Activated T-cell treated with anti-CD3 and anti-CD28 coated beads, Interleukin-2, amount 50 U/mL, for 4 hours (primary cell): Measurements from ENCODE around the gene TAF6L. TPM values are rescaled to one million over a fixed set of nuclear protein-coding genes. Genes with fewer than 3 reads are reported as not detected.
A peak's percentile ranks its signal among the peaks of the same experiment; 100 is the strongest.
"Not testable (repeated sequence)": the region's sequence is repeated elsewhere in the genome, so short reads cannot be mapped to it uniquely, and the experiment has no call there.

Experiments
- ATAC-seq, 2 donors: fragments of 200-7000 bp; cut with Tn5 transposase; one replicate each; pipeline ENCODE4 v1.10.0; 2021
- DNase-seq: peaks from one replicate; pipeline ENCODE4 v3.0.0-alpha.2; 2020
- H3K27me3 Mint-ChIP-seq: one replicate; pipeline ENCODE4 v1.8.0; 2021; ENCODE audit warnings: low read depth, mixed read lengths
- H3K36me3 Mint-ChIP-seq: one replicate; pipeline ENCODE4 v1.8.0; 2022; ENCODE audit warnings: mixed read lengths; ENCODE audit not compliant: insufficient read depth
- H3K4me1 Mint-ChIP-seq: one replicate; pipeline ENCODE4 v1.8.0; 2021; ENCODE audit warnings: low read depth, mixed read lengths
- H3K4me3 Mint-ChIP-seq: one replicate; pipeline ENCODE4 v1.8.0; 2021; ENCODE audit warnings: mild to moderate bottlenecking, moderate library complexity, mixed read lengths
- H3K9me3 Mint-ChIP-seq: one replicate; pipeline ENCODE4 v1.8.0; 2021; ENCODE audit warnings: mixed read lengths
- total RNA-seq, 3 donors: library from RNA; stranded (reverse); gene quantifications; one replicate each; pipeline ENCODE4 v1.2.1, GENCODE V29; 2021

TAF6L gene
- 10 to 100 TPM; 27.2 to 34.3 (median 29.1) TPM for total RNA-seq

GRCh38 chr11:62771144-62772021, at the start of gene TAF6L:
TAF6L (plus strand) TSS chr11:62771396; CDS start chr11:62775784, 4,388 bp downstream.
- peaks cover 24% of the 10 kb centered on the region for H3K4me1 Mint-ChIP-seq
- DNase-seq (peak; percentile 89), ATAC-seq (peak; percentile 95 to 96)
- no peaks in the 10 kb centered on the region for H3K9me3 Mint-ChIP-seq
- H3K36me3 Mint-ChIP-seq: peaks cover 11% of the 10 kb centered on the region
- peak within 1 kb of the TSS; percentile 88 for H3K4me3 Mint-ChIP-seq
- no peaks in the 10 kb centered on the region for H3K27me3 Mint-ChIP-seq

GRCh38 chr11:62721994-62722393, 49.2 kb upstream of the TAF6L start:
- H3K36me3 Mint-ChIP-seq: peaks cover 66% of the 10 kb centered on the region
- no peak for ATAC-seq
- no peak for DNase-seq
- peaks cover 45% of the 10 kb centered on the region for H3K4me1 Mint-ChIP-seq
- H3K4me3 Mint-ChIP-seq: no peak overlapping the region
- H3K27me3 Mint-ChIP-seq: no peaks in the 10 kb centered on the region
- no peaks in the 10 kb centered on the region for H3K9me3 Mint-ChIP-seq

GRCh38 chr11:62724171-62724570, 47.0 kb upstream of the TAF6L start:
- peaks cover 41% of the 10 kb centered on the region for H3K4me1 Mint-ChIP-seq
- peak overlapping the region; percentile 99 for H3K4me3 Mint-ChIP-seq
- ATAC-seq (no peak), DNase-seq (no peak)
- no peaks in the 10 kb centered on the region for H3K27me3 Mint-ChIP-seq
- H3K36me3 Mint-ChIP-seq: peaks cover 56% of the 10 kb centered on the region
- no peaks in the 10 kb centered on the region for H3K9me3 Mint-ChIP-seq

GRCh38 chr11:62725646-62726045, 45.5 kb upstream of the TAF6L start:
- Mint-ChIP-seq H3K9me3 (no peaks in the 10 kb centered on the region), H3K4me1 (peaks cover 45% of the 10 kb centered on the region), H3K4me3 (peak overlapping the region; percentile 99), H3K36me3 (peaks cover 48% of the 10 kb centered on the region), H3K27me3 (no peaks in the 10 kb centered on the region)
- ATAC-seq (no peak), DNase-seq (no peak)

GRCh38 chr11:62726156-62726914, 44.9 kb upstream of the TAF6L start:
- peak overlapping the region; percentile 99 for H3K4me3 Mint-ChIP-seq
- peaks cover 43% of the 10 kb centered on the region for H3K36me3 Mint-ChIP-seq
- peaks cover 48% of the 10 kb centered on the region for H3K4me1 Mint-ChIP-seq
- DNase-seq (peak; percentile 19), ATAC-seq (no peak)
- no peaks in the 10 kb centered on the region for H3K9me3 Mint-ChIP-seq
- H3K27me3 Mint-ChIP-seq: no peaks in the 10 kb centered on the region

- peaks cover 46% of the 10 kb centered on the region for H3K4me1 Mint-ChIP-seq
- peaks cover 40% of the 10 kb centered on the region for H3K36me3 Mint-ChIP-seq
- peak; percentile 12 to 13 for ATAC-seq
Measured at GRCh38 chr11:62726915-62727164, 44.4 kb upstream of the TAF6L start.

GRCh38 chr11:62727165-62727871, 43.9 kb upstream of the TAF6L start, which contains the start of gene HNRNPUL2:
HNRNPUL2 (minus strand) TSS chr11:62727457; CDS start chr11:62727156, 301 bp downstream.
- Mint-ChIP-seq H3K9me3 (no peaks in the 10 kb centered on the region), H3K27me3 (no peaks in the 10 kb centered on the region), H3K36me3 (peaks cover 35% of the 10 kb centered on the region), H3K4me1 (peaks cover 41% of the 10 kb centered on the region), H3K4me3 (peak within 1 kb of the TSS; percentile 99)
- DNase-seq (peak; percentile 97), ATAC-seq (peak; percentile 82 to 83)

More at GRCh38 chr11:62726915-62727164, 44.4 kb upstream of the TAF6L start:
- H3K27me3 Mint-ChIP-seq: no peaks in the 10 kb centered on the region
- DNase-seq: no peak
- no peaks in the 10 kb centered on the region for H3K9me3 Mint-ChIP-seq
- peak overlapping the region; percentile 99 for H3K4me3 Mint-ChIP-seq

GRCh38 chr11:62727872-62728170, 43.4 kb upstream of the TAF6L start:
- DNase-seq (peak; percentile 73), ATAC-seq (peak; percentile 55 to 57)
- peak overlapping the region; percentile 99 for H3K4me3 Mint-ChIP-seq
- H3K36me3 Mint-ChIP-seq: peaks cover 31% of the 10 kb centered on the region
- H3K27me3 Mint-ChIP-seq: no peaks in the 10 kb centered on the region
- peaks cover 37% of the 10 kb centered on the region for H3K4me1 Mint-ChIP-seq
- no peaks in the 10 kb centered on the region for H3K9me3 Mint-ChIP-seq

- peaks cover 41% of the 10 kb centered on the region for H3K4me1 Mint-ChIP-seq
- peak; percentile 77 for DNase-seq
- H3K36me3 Mint-ChIP-seq: peaks cover 31% of the 10 kb centered on the region
- no peaks in the 10 kb centered on the region for H3K9me3 Mint-ChIP-seq
- no peaks in the 10 kb centered on the region for H3K27me3 Mint-ChIP-seq
- peak within 1 kb of the TSS; percentile 99 for H3K4me3 Mint-ChIP-seq
- ATAC-seq: peak; percentile 29 to 33
Measured at GRCh38 chr11:62728171-62728988, 42.8 kb upstream of the TAF6L start, which contains the start of gene TTC9C. TTC9C (plus strand) TSS chr11:62728486; CDS start chr11:62728849, 363 bp downstream.

GRCh38 chr11:62730076-62730475, 41.1 kb upstream of the TAF6L start:
- not testable (repeated sequence) for H3K9me3 Mint-ChIP-seq, ATAC-seq, H3K27me3 Mint-ChIP-seq, DNase-seq
- H3K36me3 Mint-ChIP-seq: peaks cover 18% of the 10 kb centered on the region
- peaks cover 26% of the 10 kb centered on the region for H3K4me1 Mint-ChIP-seq
- peak overlapping the region; percentile 99 for H3K4me3 Mint-ChIP-seq

- Mint-ChIP-seq H3K27me3 (no peaks in the 10 kb centered on the region), H3K36me3 (peaks cover 14% of the 10 kb centered on the region), H3K4me3 (no peak overlapping the region), H3K4me1 (peaks cover 21% of the 10 kb centered on the region), H3K9me3 (no peaks in the 10 kb centered on the region)
- DNase-seq (no peak), ATAC-seq (no peak)
Measured at GRCh38 chr11:62732830-62733229, 38.4 kb upstream of the TAF6L start.

- Mint-ChIP-seq H3K27me3 (no peaks in the 10 kb centered on the region), H3K9me3 (no peaks in the 10 kb centered on the region), H3K36me3 (peaks cover 16% of the 10 kb centered on the region), H3K4me1 (peaks cover 6% of the 10 kb centered on the region), H3K4me3 (no peak overlapping the region)
- no peak for DNase-seq
- no peak for ATAC-seq
Measured at GRCh38 chr11:62737196-62737595, 34.0 kb upstream of the TAF6L start.

- ATAC-seq (no peak), DNase-seq (no peak)
- Mint-ChIP-seq H3K36me3 (peaks cover 8% of the 10 kb centered on the region), H3K4me1 (peaks cover 12% of the 10 kb centered on the region), H3K27me3 (no peaks in the 10 kb centered on the region), H3K9me3 (no peaks in the 10 kb centered on the region), H3K4me3 (no peak overlapping the region)
Measured at GRCh38 chr11:62747475-62748160, 23.6 kb upstream of the TAF6L start.
